Calu3 (cell line): Measurements from ENCODE around the gene DPH7. TPM values are rescaled to one million over a fixed set of nuclear protein-coding genes. Genes with fewer than 3 reads are reported as not detected.
A peak's percentile ranks its signal among the peaks of the same experiment; 100 is the strongest.

Experiments
- BruUV-seq: library from RNA; stranded (reverse); fragments of 400-500 nt; replicated peaks from 2 replicates; lab custom pipeline; 2021; lab: Mats Ljungman, UMichigan
- CTCF ChIA-PET: fragments of 300-600 bp; sonication (Branson Sonifier 250); formaldehyde crosslinking; loops from one replicate; lab custom pipeline; 2022; ENCODE audit warnings: antibody characterized with exemption; lab: Charles Lee
- DNase-seq: peaks from one replicate; pipeline ENCODE4 v3.0.0; 2022
- H3K27ac Mint-ChIP-seq: one replicate; pipeline ENCODE4 v1.8.0; 2022; ENCODE audit warnings: mixed read lengths; ENCODE audit not compliant: unreplicated experiment
- H3K27me3 Mint-ChIP-seq: one replicate; pipeline ENCODE4 v1.8.0; 2022; ENCODE audit warnings: mixed read lengths; ENCODE audit not compliant: unreplicated experiment
- H3K36me3 Mint-ChIP-seq: one replicate; pipeline ENCODE4 v1.8.0; 2022; ENCODE audit warnings: mild to moderate bottlenecking, moderate library complexity, mixed read lengths; ENCODE audit not compliant: insufficient read depth, unreplicated experiment
- H3K4me1 Mint-ChIP-seq: one replicate; pipeline ENCODE4 v1.8.0; 2022; ENCODE audit warnings: mild to moderate bottlenecking, low read depth, mixed read lengths; ENCODE audit not compliant: unreplicated experiment
- H3K4me3 Mint-ChIP-seq: one replicate; pipeline ENCODE4 v1.8.0; 2022; ENCODE audit warnings: mild to moderate bottlenecking, low read depth, moderate library complexity, mixed read lengths; ENCODE audit not compliant: unreplicated experiment
- H3K9me3 Mint-ChIP-seq: one replicate; pipeline ENCODE4 v1.8.0; 2022; ENCODE audit warnings: low read depth, mixed read lengths; ENCODE audit not compliant: unreplicated experiment
- intact Hi-C: fragments of 100-400 bp; cut with micrococcal nuclease; formaldehyde crosslinking; loops from one replicate; pipeline ENCODE4 v1.10.0; 2022; ENCODE audit not compliant: unreplicated experiment
- total RNA-seq: library from RNA; stranded (reverse); gene quantifications from 2 replicates; pipeline ENCODE4 v1.2.3, GENCODE V29; 2022
- TF ChIP-seq, protein P1 (sequence below): fragments of 200-600 bp; IDR thresholded peaks from one replicate; pipeline ENCODE4 v1.8.0; 2022; ENCODE audit warnings: antibody characterized with exemption; ENCODE audit not compliant: unreplicated experiment

Gene DPH7
- total RNA-seq, 1 experiment from 2014 or later: 30.2 TPM

DNA sequence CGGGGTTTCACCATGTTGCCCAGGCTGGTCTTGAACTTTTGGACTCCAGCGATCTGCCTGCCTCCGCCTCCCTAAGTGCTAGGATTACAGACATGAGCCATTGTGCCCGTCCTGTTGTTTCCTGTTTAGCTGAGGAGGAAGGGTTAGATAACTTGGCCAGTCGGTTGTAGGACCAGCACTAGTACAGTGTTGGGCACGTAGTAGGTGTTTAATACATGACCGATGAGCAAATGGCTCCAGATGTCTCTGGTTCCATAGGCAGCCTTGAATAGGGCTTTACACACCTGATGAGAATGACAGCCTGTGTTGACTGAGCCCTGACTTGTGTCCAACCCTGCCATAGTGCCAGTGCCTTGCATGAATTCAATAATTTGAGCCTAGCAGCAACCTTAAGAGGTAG, 41.9 kb upstream of the DPH7 start:
- no TSS peak for BruUV-seq
- Mint-ChIP-seq H3K27me3 (no peaks in the 10 kb centered on the region), H3K36me3 (peaks cover 47% of the 10 kb centered on the region), H3K4me3 (no peak overlapping the region), H3K27ac (no peak overlapping the region), H3K9me3 (no peaks in the 10 kb centered on the region), H3K4me1 (peaks cover 18% of the 10 kb centered on the region)
- TF ChIP-seq, protein P1, sequence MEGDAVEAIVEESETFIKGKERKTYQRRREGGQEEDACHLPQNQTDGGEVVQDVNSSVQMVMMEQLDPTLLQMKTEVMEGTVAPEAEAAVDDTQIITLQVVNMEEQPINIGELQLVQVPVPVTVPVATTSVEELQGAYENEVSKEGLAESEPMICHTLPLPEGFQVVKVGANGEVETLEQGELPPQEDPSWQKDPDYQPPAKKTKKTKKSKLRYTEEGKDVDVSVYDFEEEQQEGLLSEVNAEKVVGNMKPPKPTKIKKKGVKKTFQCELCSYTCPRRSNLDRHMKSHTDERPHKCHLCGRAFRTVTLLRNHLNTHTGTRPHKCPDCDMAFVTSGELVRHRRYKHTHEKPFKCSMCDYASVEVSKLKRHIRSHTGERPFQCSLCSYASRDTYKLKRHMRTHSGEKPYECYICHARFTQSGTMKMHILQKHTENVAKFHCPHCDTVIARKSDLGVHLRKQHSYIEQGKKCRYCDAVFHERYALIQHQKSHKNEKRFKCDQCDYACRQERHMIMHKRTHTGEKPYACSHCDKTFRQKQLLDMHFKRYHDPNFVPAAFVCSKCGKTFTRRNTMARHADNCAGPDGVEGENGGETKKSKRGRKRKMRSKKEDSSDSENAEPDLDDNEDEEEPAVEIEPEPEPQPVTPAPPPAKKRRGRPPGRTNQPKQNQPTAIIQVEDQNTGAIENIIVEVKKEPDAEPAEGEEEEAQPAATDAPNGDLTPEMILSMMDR: no peak
- intact Hi-C loops: no loop called here
- CTCF ChIA-PET: interaction anchor here (0.7 kb wide), 1 partner anchor 30 kb away, joined by 3 read pairs; no protein-coding TSS in a partner anchor
- no peak for DNase-seq

DNA sequence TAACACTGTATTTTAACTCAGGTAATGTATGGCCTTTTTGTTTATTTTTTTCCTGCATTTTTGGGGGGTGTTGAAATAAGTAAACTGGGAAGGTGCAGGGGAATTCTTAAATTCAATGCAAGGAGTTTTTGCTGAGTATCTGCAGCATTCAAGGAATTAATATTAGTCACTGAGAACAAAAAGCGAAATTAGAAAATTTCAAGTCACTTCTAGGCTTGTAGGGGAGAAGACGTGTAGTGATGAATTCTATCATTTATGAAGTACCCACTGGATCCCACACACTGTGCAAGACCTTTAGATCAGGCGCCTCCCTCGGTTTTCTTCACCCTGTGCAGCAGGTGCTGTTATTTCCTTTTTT, 41.3 kb upstream of the DPH7 start:
- CTCF ChIA-PET: interaction anchor here (0.6 kb wide), 1 partner anchor 300 kb away, joined by 3 read pairs; no protein-coding TSS in a partner anchor
- H3K9me3 Mint-ChIP-seq: no peaks in the 10 kb centered on the region
- intact Hi-C loops: no loop called here
- DNase-seq: no peak
- H3K4me3 Mint-ChIP-seq: peak overlapping the region; percentile 83
- H3K27me3 Mint-ChIP-seq: no peaks in the 10 kb centered on the region
- TSS peak; percentile 63 for BruUV-seq
- peaks cover 18% of the 10 kb centered on the region for H3K4me1 Mint-ChIP-seq
- peaks cover 45% of the 10 kb centered on the region for H3K36me3 Mint-ChIP-seq
- TF ChIP-seq, protein P1: no peak
- H3K27ac Mint-ChIP-seq: peak overlapping the region; percentile 85

- CTCF ChIA-PET: interaction anchor here (0.6 kb wide), 3 partner anchors 19 to 300 kb away, joined by 3 to 5 read pairs (median 3); no protein-coding TSS in a partner anchor
- Mint-ChIP-seq H3K4me3 (peak overlapping the region; percentile 83), H3K27ac (peak overlapping the region; percentile 85), H3K9me3 (no peaks in the 10 kb centered on the region), H3K36me3 (peaks cover 48% of the 10 kb centered on the region), H3K27me3 (no peaks in the 10 kb centered on the region), H3K4me1 (peaks cover 18% of the 10 kb centered on the region)
- BruUV-seq: no TSS peak
- TF ChIP-seq, protein P1: no peak
- intact Hi-C loops: no loop called here
- no peak for DNase-seq
These were observed 40.7 kb upstream of the DPH7 start for GRCh38 chr9:137619240-137620047.

DNA sequence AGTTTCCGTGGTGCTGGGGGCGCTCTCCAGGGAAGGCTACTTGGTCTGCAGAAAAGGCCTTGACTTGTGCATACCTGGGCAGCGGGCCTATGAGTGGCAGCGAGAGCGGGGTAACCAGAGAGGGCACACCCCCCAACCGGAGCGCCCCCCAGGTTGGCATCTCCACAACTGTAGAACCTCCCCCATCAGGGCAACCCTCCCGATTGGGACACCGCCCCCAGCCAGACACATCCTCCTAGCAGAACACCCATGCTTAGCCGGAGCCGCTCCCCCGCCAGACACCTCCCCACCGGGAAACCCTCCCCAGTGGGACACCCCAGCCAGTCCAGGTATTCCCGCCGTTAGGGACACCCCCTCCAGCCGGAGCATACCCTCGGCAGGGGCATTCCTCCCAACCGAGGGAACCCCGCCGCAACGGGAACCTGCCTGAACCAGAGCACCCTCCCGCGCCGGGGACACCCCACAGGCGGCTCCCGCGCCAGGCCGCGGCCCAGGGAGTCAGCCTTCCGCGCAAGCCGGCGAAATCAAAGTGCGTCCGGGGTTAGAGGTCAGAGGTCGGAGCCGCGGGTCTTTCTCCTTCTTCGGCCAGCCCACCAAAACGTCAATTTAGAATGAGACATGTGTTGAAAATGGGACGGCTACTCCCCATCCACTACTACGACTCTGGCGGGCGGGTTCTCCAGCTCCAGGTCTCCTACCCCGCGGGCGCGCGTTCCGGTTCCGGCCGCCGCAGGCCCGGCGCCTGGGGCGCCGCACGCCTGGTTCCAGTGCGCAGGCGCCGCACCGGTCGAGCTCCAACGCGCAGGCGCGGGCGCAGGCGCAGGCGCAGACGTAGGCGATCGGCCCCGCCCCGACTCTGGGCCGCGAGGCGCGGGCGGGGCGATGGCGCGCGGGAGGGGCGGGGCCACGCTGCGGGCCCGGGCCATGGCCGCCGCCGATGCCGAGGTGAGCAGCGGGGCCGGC, 39.7 kb upstream of the DPH7 start, which contains the start of gene EHMT1:
EHMT1 (plus strand) TSS at position 901 of the 963 bp plus-strand sequence; CDS start at position 925, 24 bp downstream.
- H3K36me3 Mint-ChIP-seq: peaks cover 52% of the 10 kb centered on the region
- peak within 1 kb of the TSS; percentile 85 for H3K27ac Mint-ChIP-seq
- H3K4me1 Mint-ChIP-seq: peaks cover 19% of the 10 kb centered on the region
- no peaks in the 10 kb centered on the region for H3K27me3 Mint-ChIP-seq
- intact Hi-C loops: no loop called here
- no peaks in the 10 kb centered on the region for H3K9me3 Mint-ChIP-seq
- no TSS peak for BruUV-seq
- TF ChIP-seq, protein P1: no peak
- CTCF ChIA-PET: interaction anchor here (0.6 kb wide), 2 partner anchors 18 to 60 kb away, joined by 3 to 5 read pairs; no protein-coding TSS in a partner anchor
- peak within 1 kb of the TSS; percentile 83 for H3K4me3 Mint-ChIP-seq
- DNase-seq: peak; percentile 87
